ENCODE results near the gene SKAP2. TPM values are rescaled to one million over a fixed set of nuclear protein-coding genes. Genes with fewer than 3 reads are reported as not detected.

The SKAP2 gene
- total and polyA plus RNA-seq, 2 donors (not counting 1 experiment from before 2014, with no cell fraction given): 17.5 to 25.9 TPM

DNA sequence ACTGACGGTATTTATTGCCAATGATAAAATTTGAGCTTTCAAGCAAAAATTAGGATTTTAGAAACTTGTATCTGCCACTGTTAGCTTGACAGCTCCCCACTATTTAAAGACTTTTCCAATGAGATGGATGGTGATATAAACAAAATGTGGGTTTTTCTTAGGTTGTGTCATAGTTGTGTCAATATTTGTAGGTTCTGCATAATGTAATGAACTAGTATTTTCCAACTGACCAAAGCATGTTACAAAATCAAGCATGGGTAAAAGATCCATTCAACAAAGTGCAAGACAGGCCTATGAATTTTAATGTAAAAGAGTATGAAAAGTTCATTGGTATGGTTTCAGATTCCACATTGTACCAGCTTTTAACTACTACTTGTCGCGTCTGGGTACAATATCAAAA is 165.6 kb downstream of the SKAP2 start:
- no peak overlapping the region for H3K4me3 ChIP-seq (replicated peaks in 1 of 4; ENCODE audit: control extremely low read depth in 1 of 4, insufficient read depth in 1 of 4, low read depth in 3 of 4, low read length in 4 of 4)
- no peak for DNase-seq (ENCODE audit: low read depth in 2 of 2)
- H2AFZ ChIP-seq (ENCODE audit: low read length): no peak overlapping the region
- TF ChIP-seq, protein P1, sequence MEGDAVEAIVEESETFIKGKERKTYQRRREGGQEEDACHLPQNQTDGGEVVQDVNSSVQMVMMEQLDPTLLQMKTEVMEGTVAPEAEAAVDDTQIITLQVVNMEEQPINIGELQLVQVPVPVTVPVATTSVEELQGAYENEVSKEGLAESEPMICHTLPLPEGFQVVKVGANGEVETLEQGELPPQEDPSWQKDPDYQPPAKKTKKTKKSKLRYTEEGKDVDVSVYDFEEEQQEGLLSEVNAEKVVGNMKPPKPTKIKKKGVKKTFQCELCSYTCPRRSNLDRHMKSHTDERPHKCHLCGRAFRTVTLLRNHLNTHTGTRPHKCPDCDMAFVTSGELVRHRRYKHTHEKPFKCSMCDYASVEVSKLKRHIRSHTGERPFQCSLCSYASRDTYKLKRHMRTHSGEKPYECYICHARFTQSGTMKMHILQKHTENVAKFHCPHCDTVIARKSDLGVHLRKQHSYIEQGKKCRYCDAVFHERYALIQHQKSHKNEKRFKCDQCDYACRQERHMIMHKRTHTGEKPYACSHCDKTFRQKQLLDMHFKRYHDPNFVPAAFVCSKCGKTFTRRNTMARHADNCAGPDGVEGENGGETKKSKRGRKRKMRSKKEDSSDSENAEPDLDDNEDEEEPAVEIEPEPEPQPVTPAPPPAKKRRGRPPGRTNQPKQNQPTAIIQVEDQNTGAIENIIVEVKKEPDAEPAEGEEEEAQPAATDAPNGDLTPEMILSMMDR (conservative IDR thresholded peaks at IDR 0.05 in 1 of 2, IDR thresholded peaks at IDR 0.05 in 1 of 2; ENCODE audit: low read depth in 1 of 2, low read length in 2 of 2): no peak
- no peak for TF ChIP-seq EZH2 (IDR thresholded peaks at IDR 0.05; ENCODE audit: low read length, missing control alignments)
- H3K4me1 ChIP-seq (ENCODE audit: control insufficient read depth, extremely low read depth, insufficient read depth, low read length): no peaks in the 10 kb centered on the region
- H3K27me3 ChIP-seq (ENCODE audit: control insufficient read depth, insufficient read depth, low read length): no peaks in the 10 kb centered on the region
- H3K4me2 ChIP-seq (ENCODE audit: extremely low read depth, insufficient read depth, low read length): no peak overlapping the region
- H3K36me3 ChIP-seq (ENCODE audit: control insufficient read depth, insufficient read depth, low read length): no peaks in the 10 kb centered on the region
- no peaks in the 10 kb centered on the region for H3K9me3 ChIP-seq (ENCODE audit: control insufficient read depth, insufficient read depth, low read depth, low read length)
- no peak overlapping the region for H3K27ac ChIP-seq (ENCODE audit: insufficient read depth, low read length)
- H3K79me2 ChIP-seq (ENCODE audit: control insufficient read depth, insufficient read depth, low read length): no peaks in the 10 kb centered on the region
- no peak overlapping the region for H3K9ac ChIP-seq (ENCODE audit: insufficient read depth, low read length)
- no peaks in the 10 kb centered on the region for H4K20me1 ChIP-seq (ENCODE audit: control insufficient read depth, extremely low read depth, insufficient read depth, low read length)

DNA sequence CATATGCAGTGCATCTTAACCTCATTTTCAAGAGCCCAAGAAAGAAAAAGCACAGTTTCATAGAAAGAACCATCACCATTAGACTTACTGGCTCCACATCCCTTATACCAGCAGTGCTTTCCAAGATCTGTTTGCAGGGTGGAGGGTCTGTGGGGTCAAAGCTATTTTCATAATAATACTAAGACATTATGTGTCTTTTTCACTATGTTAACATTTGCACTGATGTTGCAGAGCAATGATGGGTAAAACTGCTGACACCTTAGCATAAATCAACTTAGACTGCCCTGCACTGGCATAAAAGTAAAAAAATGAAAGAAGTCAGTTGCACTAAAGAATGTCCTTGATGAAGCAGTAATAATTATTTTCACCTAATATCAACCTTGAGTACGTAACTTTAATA is 166.2 kb downstream of the SKAP2 start:
- Histone ChIP-seq H3K36me3 (ENCODE audit: control insufficient read depth, insufficient read depth, low read length) (no peaks in the 10 kb centered on the region), H3K4me3 (replicated peaks in 1 of 4; ENCODE audit: control extremely low read depth in 1 of 4, insufficient read depth in 1 of 4, low read depth in 3 of 4, low read length in 4 of 4) (no peak overlapping the region), H3K79me2 (ENCODE audit: control insufficient read depth, insufficient read depth, low read length) (no peaks in the 10 kb centered on the region), H3K4me1 (ENCODE audit: control insufficient read depth, extremely low read depth, insufficient read depth, low read length) (no peaks in the 10 kb centered on the region), H3K4me2 (ENCODE audit: extremely low read depth, insufficient read depth, low read length) (no peak overlapping the region), H3K9ac (ENCODE audit: insufficient read depth, low read length) (no peak overlapping the region), H3K27ac (ENCODE audit: insufficient read depth, low read length) (no peak overlapping the region), H2AFZ (ENCODE audit: low read length) (no peak overlapping the region), H3K27me3 (ENCODE audit: control insufficient read depth, insufficient read depth, low read length) (no peaks in the 10 kb centered on the region), H4K20me1 (ENCODE audit: control insufficient read depth, extremely low read depth, insufficient read depth, low read length) (no peaks in the 10 kb centered on the region), H3K9me3 (ENCODE audit: control insufficient read depth, insufficient read depth, low read depth, low read length) (no peaks in the 10 kb centered on the region)
- no peak for TF ChIP-seq EZH2 (IDR thresholded peaks at IDR 0.05; ENCODE audit: low read length, missing control alignments)
- TF ChIP-seq, protein P1 (conservative IDR thresholded peaks at IDR 0.05 in 1 of 2, IDR thresholded peaks at IDR 0.05 in 1 of 2; ENCODE audit: low read depth in 1 of 2, low read length in 2 of 2): no peak
- DNase-seq (ENCODE audit: low read depth in 2 of 2): no peak

DNA sequence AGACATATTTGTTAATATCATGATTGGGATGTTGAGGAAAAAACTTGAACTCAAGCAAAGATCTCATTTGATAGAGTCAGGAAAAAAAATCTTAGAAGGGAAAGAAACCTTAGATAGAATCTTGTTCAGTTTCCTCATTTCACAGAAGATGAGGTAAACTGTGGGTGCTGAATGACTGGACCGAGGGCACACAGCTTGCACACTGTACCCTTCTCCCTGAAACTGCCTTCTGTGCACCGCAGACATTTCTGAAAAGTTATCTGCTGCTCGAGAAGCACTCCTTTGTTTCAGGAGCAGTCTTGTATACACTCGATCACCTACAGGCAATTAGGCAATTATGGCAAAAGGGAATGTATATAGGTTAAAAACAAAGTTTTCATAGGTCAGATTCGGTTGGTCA is 167.4 kb downstream of the SKAP2 start:
- Histone ChIP-seq H3K4me2 (ENCODE audit: extremely low read depth, insufficient read depth, low read length) (no peak overlapping the region), H3K4me3 (replicated peaks in 1 of 4; ENCODE audit: control extremely low read depth in 1 of 4, insufficient read depth in 1 of 4, low read depth in 3 of 4, low read length in 4 of 4) (no peak overlapping the region), H2AFZ (ENCODE audit: low read length) (no peak overlapping the region), H3K9ac (ENCODE audit: insufficient read depth, low read length) (no peak overlapping the region), H4K20me1 (ENCODE audit: control insufficient read depth, extremely low read depth, insufficient read depth, low read length) (no peaks in the 10 kb centered on the region), H3K27me3 (ENCODE audit: control insufficient read depth, insufficient read depth, low read length) (no peaks in the 10 kb centered on the region), H3K36me3 (ENCODE audit: control insufficient read depth, insufficient read depth, low read length) (no peaks in the 10 kb centered on the region), H3K9me3 (ENCODE audit: control insufficient read depth, insufficient read depth, low read depth, low read length) (no peaks in the 10 kb centered on the region), H3K27ac (ENCODE audit: insufficient read depth, low read length) (no peak overlapping the region), H3K4me1 (ENCODE audit: control insufficient read depth, extremely low read depth, insufficient read depth, low read length) (no peaks in the 10 kb centered on the region), H3K79me2 (ENCODE audit: control insufficient read depth, insufficient read depth, low read length) (no peaks in the 10 kb centered on the region)
- TF ChIP-seq, protein P1 (conservative IDR thresholded peaks at IDR 0.05 in 1 of 2, IDR thresholded peaks at IDR 0.05 in 1 of 2; ENCODE audit: low read depth in 1 of 2, low read length in 2 of 2): no peak
- no peak for TF ChIP-seq EZH2 (IDR thresholded peaks at IDR 0.05; ENCODE audit: low read length, missing control alignments)
- no peak for DNase-seq (ENCODE audit: low read depth in 2 of 2)

Data from fibroblast of lung (primary cell).